SH-SY5Y (cell line): Measurements from ENCODE around the gene CCR6.

Source experiments
- GATA2 ChIP-seq: IDR thresholded peaks from 2 replicates; pipeline ENCODE4 v1.6.1; 2011; ENCODE audit warnings: mild to moderate bottlenecking, low read depth, low read length
- GATA3 ChIP-seq: IDR thresholded peaks from 2 replicates; pipeline ENCODE4 v1.6.1; 2011; ENCODE audit warnings: low read depth, mild to moderate bottlenecking, low read length, moderate library complexity

DNA sequence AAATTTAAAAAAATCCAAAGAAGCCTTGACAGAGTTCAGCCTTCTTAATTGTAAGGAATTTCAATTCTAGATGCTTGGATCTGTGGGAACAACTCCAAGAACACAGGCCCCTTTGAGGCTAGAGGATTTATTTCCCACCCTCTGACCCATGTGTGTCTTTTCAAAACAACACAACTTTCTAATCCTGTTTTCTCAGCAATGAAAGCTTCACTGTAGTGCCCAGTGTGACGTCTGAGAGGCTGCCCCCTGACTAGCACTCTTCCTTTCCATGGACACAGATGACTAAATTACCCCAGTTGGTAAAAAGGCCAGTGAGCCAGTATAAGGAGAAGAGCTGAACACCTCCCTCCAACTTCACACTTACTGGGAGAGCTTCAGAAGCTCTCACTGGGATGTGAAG, 16.5 kb upstream of the CCR6 start:
- TF ChIP-seq GATA2 (no peak), GATA3 (no peak)
